ENCODE results near the gene RAD51B.

DNA sequence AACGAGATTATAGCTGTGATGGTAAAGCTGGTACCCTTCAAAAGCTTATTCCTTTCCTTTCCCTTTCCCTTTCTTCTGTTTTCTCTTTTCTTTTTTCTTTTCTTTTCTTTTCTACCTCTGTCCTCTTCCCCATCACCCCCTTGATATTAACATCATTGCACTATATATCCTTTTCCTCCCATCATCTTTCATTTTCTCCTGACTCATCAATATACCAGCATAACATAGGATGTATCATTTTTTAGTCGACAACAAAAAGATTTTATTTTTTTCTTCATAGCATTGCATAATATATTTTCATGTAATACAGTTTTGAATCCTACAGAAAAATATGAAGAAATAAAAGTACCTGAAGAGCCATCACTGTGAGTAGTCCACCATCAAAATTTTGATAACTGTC, 230.6 kb downstream of the RAD51B start:
- TF ChIP-seq, protein P1, sequence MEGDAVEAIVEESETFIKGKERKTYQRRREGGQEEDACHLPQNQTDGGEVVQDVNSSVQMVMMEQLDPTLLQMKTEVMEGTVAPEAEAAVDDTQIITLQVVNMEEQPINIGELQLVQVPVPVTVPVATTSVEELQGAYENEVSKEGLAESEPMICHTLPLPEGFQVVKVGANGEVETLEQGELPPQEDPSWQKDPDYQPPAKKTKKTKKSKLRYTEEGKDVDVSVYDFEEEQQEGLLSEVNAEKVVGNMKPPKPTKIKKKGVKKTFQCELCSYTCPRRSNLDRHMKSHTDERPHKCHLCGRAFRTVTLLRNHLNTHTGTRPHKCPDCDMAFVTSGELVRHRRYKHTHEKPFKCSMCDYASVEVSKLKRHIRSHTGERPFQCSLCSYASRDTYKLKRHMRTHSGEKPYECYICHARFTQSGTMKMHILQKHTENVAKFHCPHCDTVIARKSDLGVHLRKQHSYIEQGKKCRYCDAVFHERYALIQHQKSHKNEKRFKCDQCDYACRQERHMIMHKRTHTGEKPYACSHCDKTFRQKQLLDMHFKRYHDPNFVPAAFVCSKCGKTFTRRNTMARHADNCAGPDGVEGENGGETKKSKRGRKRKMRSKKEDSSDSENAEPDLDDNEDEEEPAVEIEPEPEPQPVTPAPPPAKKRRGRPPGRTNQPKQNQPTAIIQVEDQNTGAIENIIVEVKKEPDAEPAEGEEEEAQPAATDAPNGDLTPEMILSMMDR (IDR thresholded peaks at IDR 0.05) = no peak
- no peak for TF ChIP-seq POLR2A (IDR thresholded peaks at IDR 0.05)
